SK-N-MC (cell line): ENCODE measurements around the gene EIF1AD.

Experiments used
- DNase-seq: peaks from one replicate; pipeline ENCODE4 v3.0.0-alpha.2; 2011; ENCODE audit warnings: low read depth, low spot score
- H3K27ac ChIP-seq: fragments of 200-600 bp; sonication (generic); 2 replicates; pipeline ENCODE4 v1.5.1; 2016; ENCODE audit warnings: mixed run types
- H3K36me3 ChIP-seq: fragments of 200-600 bp; sonication (generic); 2 replicates; pipeline ENCODE4 v1.6.1; 2017; ENCODE audit warnings: antibody characterized with exemption, low read length, mixed read lengths; ENCODE audit not compliant: insufficient read depth
- H3K4me3 ChIP-seq: fragments of 200-600 bp; sonication (generic); 2 replicates; pipeline ENCODE4 v1.5.1; 2016
- H3K9ac ChIP-seq: fragments of 200-600 bp; sonication (generic); 2 replicates; pipeline ENCODE4 v1.8.0; 2017; ENCODE audit warnings: mixed run types, mixed read lengths; ENCODE audit not compliant: insufficient read length
- H3K9me3 ChIP-seq: fragments of 200-600 bp; sonication (generic); 2 replicates; pipeline ENCODE4 v1.6.1; 2017; ENCODE audit warnings: low read depth, mild to moderate bottlenecking, antibody characterized with exemption, low read length, moderate library complexity, mixed read lengths
- EZH2 ChIP-seq: fragments of 200-600 bp; sonication (generic); IDR thresholded peaks from one replicate; pipeline ENCODE4 v1.6.1; 2017; ENCODE audit warnings: antibody characterized with exemption
- FOXP2 ChIP-seq: optimal IDR thresholded peaks from 2 replicates; pipeline ENCODE3; 2011; ENCODE audit warnings: mild to moderate bottlenecking, moderate library complexity; ENCODE audit not compliant: insufficient read depth; ENCODE audit errors: extremely low read length, control extremely low read depth
- POLR2AphosphoS5 ChIP-seq: IDR thresholded peaks from 2 replicates; pipeline ENCODE4 v1.6.1; 2012; ENCODE audit warnings: mild to moderate bottlenecking, low read depth, low read length, borderline replicate concordance

EIF1AD gene

GRCh38 chr11:65992056-65992455 lies 9.9 kb downstream of the EIF1AD start:
- no peak for TF ChIP-seq POLR2AphosphoS5
- TF ChIP-seq FOXP2: no peak
- no peak for TF ChIP-seq EZH2
- DNase-seq: no peak
- H3K9ac ChIP-seq: no peak overlapping the region

DNA sequence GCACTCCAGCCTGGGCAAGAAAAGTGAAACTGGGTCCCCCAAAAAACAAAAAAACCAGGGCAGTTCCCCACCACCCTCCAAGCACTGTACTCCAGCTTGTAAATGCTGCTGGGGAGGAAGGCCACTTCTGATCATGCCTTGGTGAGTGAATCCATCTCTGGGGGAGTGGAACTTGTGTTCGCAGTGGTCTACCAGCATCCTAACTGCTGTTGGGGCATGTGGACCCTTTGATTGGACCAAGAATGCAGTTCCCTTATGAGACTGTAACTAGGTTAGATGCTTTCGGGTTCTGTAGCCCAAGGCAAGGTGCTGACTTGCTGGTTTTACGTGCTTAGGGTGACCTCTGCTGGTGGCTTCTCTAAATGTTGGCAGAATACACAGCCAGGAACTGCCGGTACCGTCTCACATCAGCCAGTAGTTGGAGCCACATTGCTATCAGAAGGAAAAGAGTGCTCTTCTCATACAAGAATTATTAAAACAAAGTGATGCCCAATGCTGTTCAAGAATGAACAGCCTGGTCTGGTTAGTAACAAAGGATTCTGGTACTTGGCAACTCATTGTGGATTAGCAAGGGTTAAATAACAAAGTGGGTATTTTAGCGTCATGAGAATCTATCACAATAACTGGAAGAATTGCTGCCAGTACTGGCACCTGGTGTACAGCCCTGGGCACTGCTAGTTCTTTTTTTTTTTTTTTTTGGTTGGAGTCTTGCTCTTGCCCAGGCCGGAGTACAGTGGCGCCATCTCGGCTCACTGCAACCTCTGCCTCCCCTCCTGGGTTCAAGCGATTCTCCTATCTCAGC lies 13.0 kb downstream of the EIF1AD start:
- Histone ChIP-seq H3K36me3 (no peaks in the 10 kb centered on the region; the same call in 1 of the 2 replicates), H3K9ac (no peak overlapping the region), H3K4me3 (no peak overlapping the region), H3K9me3 (no peaks in the 10 kb centered on the region), H3K27ac (no peak overlapping the region)
- no peak for TF ChIP-seq POLR2AphosphoS5
- no peak for TF ChIP-seq EZH2
- TF ChIP-seq FOXP2: no peak
- DNase-seq: peak; percentile 91

More at GRCh38 chr11:65992056-65992455, 9.9 kb downstream of the EIF1AD start:
- H3K4me3 ChIP-seq: no peak overlapping the region
- no peak overlapping the region; the same call in 1 of the 2 replicates for H3K27ac ChIP-seq
- no peaks in the 10 kb centered on the region; the same call in 1 of the 2 replicates for H3K36me3 ChIP-seq
- no peaks in the 10 kb centered on the region for H3K9me3 ChIP-seq

DNA sequence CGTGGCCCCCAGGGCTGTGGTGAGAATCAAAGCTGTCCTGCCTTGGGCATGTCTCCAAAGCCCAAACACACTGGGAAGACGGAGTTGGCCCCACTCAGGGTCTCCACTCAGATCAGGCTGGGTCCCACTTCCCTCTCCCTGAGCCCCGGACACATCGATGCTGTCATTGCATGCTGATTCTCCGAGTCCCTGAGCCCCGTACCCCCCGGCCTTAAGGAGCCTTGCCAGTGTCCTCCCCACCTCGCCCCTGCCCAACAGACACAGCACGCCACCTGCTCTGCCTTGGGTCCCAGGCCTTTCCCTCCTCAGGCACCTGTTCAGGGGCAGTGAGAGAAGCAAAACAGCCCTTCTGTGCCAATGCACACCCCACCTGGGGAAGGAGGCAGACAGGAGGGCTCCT lies 14.6 kb downstream of the EIF1AD start:
- DNase-seq: no peak
- H3K4me3 ChIP-seq: no peak overlapping the region
- H3K9me3 ChIP-seq: no peaks in the 10 kb centered on the region
- no peak overlapping the region for H3K27ac ChIP-seq
- TF ChIP-seq FOXP2 (no peak), POLR2AphosphoS5 (no peak), EZH2 (no peak)
- H3K36me3 ChIP-seq: no peaks in the 10 kb centered on the region; the same call in 1 of the 2 replicates
- no peak overlapping the region for H3K9ac ChIP-seq

DNA sequence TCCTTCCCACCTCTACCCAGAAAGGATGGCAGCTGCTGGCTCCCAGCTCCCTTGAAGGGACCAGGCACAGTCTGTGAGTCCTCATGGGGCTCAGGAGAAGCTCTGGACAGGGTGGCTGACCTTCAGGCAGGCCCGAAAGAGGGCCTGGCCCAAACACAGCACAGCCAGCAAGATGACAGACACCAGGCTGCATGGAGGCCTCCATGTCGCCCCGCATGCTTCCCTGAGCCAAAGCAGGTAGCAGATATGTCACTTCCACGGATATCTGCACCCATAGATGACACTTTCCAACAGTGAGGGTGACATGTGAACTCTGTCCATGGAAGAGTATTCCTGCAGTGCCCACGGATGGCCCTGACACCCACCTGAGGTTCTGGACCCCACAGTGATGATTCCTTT lies 18.4 kb downstream of the EIF1AD start:
- no peak overlapping the region for H3K27ac ChIP-seq
- H3K9ac ChIP-seq: no peak overlapping the region
- no peak for DNase-seq
- no peak overlapping the region for H3K4me3 ChIP-seq
- H3K9me3 ChIP-seq: no peaks in the 10 kb centered on the region
- TF ChIP-seq POLR2AphosphoS5 (no peak), EZH2 (no peak), FOXP2 (no peak)
- H3K36me3 ChIP-seq: peaks cover 2% of the 10 kb centered on the region; the same call in 1 of the 2 replicates

DNA sequence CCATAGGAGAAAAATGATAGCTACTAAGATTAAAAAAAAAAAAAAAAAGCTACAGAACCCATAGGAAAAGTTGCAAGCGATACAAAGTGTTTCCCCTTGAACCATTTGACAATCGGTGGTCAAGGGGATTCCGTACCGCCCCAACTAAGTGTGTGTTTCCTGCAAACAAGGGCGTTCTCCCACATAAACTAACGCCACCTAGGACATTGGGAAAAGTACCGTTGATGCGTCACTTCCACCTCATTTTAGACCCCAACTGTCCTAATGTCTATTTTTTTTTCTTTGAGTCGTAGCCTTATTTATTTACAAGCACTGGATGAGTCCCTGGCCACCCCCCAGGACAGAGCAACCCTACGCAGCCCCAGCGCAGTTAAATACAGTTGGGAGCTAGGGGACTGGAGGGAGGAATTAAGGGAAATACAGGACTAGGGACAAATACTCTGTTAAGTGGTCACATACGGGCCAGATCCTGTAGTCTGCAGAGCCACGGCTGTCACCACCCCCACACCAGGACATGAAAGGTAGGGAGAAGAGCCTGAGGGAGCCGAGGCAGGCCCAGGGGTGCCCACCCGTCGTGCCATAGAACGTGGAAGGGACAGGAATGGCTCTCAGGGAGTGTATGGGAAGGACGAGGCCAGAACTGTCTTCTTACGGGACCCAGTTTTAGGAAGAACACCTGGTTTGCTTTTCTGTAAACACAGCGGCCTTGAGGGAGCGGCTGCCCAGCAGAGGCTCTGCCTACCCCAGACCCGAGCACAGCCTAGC lies 19.0 kb downstream of the EIF1AD start:
- TF ChIP-seq EZH2: no peak
- no peak for TF ChIP-seq POLR2AphosphoS5
- no peak for TF ChIP-seq FOXP2
- Histone ChIP-seq H3K27ac (no peak overlapping the region), H3K4me3 (no peak overlapping the region), H3K9me3 (no peaks in the 10 kb centered on the region), H3K9ac (no peak overlapping the region), H3K36me3 (peaks cover 5% of the 10 kb centered on the region; the same call in 1 of the 2 replicates)
- DNase-seq: no peak

GRCh38 chr11:65981972-65982823 lies 19.8 kb downstream of the EIF1AD start:
- no peaks in the 10 kb centered on the region for H3K9me3 ChIP-seq

GRCh38 chr11:65981101-65981740 lies 20.7 kb downstream of the EIF1AD start:
- TF ChIP-seq FOXP2: no peak
- 0 out of 2 replicates have a peak, but pooled peaks have one; percentile 29 for TF ChIP-seq POLR2AphosphoS5
- no peak for TF ChIP-seq EZH2
- DNase-seq: no peak
- H3K9me3 ChIP-seq: no peaks in the 10 kb centered on the region
- H3K36me3 ChIP-seq: peaks cover 11% of the 10 kb centered on the region; the same call in 1 of the 2 replicates
- no peak overlapping the region for H3K4me3 ChIP-seq
- H3K9ac ChIP-seq: no peak overlapping the region
- H3K27ac ChIP-seq: no peak overlapping the region

More at GRCh38 chr11:65981972-65982823, 19.8 kb downstream of the EIF1AD start:
- TF ChIP-seq POLR2AphosphoS5 (no peak), EZH2 (no peak), FOXP2 (no peak)
- H3K27ac ChIP-seq: no peak overlapping the region
- no peak overlapping the region for H3K4me3 ChIP-seq
- H3K9ac ChIP-seq: no peak overlapping the region
- DNase-seq: no peak
- H3K36me3 ChIP-seq: peaks cover 11% of the 10 kb centered on the region; the same call in 1 of the 2 replicates
